Naive thymus-derived CD4-positive, alpha-beta T cell (primary cell): ENCODE measurements around the gene NOM1. TPM values are rescaled to one million over a fixed set of nuclear protein-coding genes. Genes with fewer than 3 reads are reported as not detected.

Source experiments
- ATAC-seq: fragments of 150-1000 bp; cut with Tn5 transposase; 2 replicates; pipeline ENCODE4 v1.10.0; 2021; ENCODE audit warnings: mild to moderate bottlenecking, moderate library complexity
- CTCF ChIA-PET: fragments of 350-600 bp; sonication (Branson Sonifier 250); formaldehyde crosslinking; loops from one replicate; lab custom pipeline; 2021; ENCODE audit warnings: antibody characterized with exemption; lab: Charles Lee
- POLR2A ChIA-PET: fragments of 350-600 bp; sonication (Branson Sonifier 250); formaldehyde crosslinking; loops from one replicate; lab custom pipeline; 2021; ENCODE audit warnings: antibody characterized with exemption, inconsistent platforms; lab: Charles Lee
- DNase-seq, 9 donors: peaks; one replicate each; pipeline versions ENCODE4 v3.0.0 to v3.0.0-alpha.2; 2020 to 2022; ENCODE audit warnings: mixed read lengths in 1 of 9
- H3K27ac ChIP-seq: one replicate; pipeline ENCODE4 v1.7.0; 2013; ENCODE audit warnings: mild to moderate bottlenecking, low read depth, low read length, moderate library complexity
- H3K27me3 ChIP-seq, 2 donors: one replicate each; pipeline ENCODE4 v1.7.0; 2013; ENCODE audit warnings: low read length in 2 of 2, mild to moderate bottlenecking in 2 of 2, moderate library complexity in 2 of 2; ENCODE audit not compliant: control insufficient read depth in 2 of 2, insufficient read depth in 2 of 2
- H3K36me3 ChIP-seq, 3 experiments: 1 replicate in 2 of 3; 2 replicates in 1 of 3; pipeline ENCODE4 v1.7.0; 2013; ENCODE audit warnings: low read length in 3 of 3, mild to moderate bottlenecking in 3 of 3, moderate library complexity in 1 of 3; ENCODE audit not compliant: insufficient read depth in 3 of 3, control insufficient read depth in 2 of 3
- H3K4me1 ChIP-seq, 2 donors: one replicate each; pipeline ENCODE4 v1.7.0; 2013; ENCODE audit warnings: low read length in 2 of 2, mild to moderate bottlenecking in 2 of 2, moderate library complexity in 1 of 2; ENCODE audit not compliant: control insufficient read depth in 2 of 2, insufficient read depth in 2 of 2
- H3K4me3 ChIP-seq: 2 replicates; pipeline ENCODE4 v1.7.0; 2013; ENCODE audit warnings: mild to moderate bottlenecking, low read length
- H3K9me3 ChIP-seq, 3 experiments: 1 replicate in 2 of 3; 2 replicates in 1 of 3; pipeline ENCODE4 v1.7.0; 2013; ENCODE audit warnings: low read length in 3 of 3; ENCODE audit not compliant: control insufficient read depth in 2 of 3
- H3K27ac Mint-ChIP-seq, 9 donors: one replicate each; pipeline ENCODE4 v1.8.0; 2020 to 2022; ENCODE audit warnings: mixed read lengths in 9 of 9, mild to moderate bottlenecking in 8 of 9, moderate library complexity in 5 of 9, inconsistent platforms in 2 of 9
- H3K27me3 Mint-ChIP-seq, 5 donors: one replicate each; pipeline ENCODE4 v1.8.0; 2021 to 2022; ENCODE audit warnings: mixed read lengths in 5 of 5, mild to moderate bottlenecking in 1 of 5
- H3K36me3 Mint-ChIP-seq, 5 donors: one replicate each; pipeline ENCODE4 v1.8.0; 2020 to 2022; ENCODE audit warnings: mixed read lengths in 5 of 5, mild to moderate bottlenecking in 3 of 5, inconsistent platforms in 1 of 5
- H3K4me1 Mint-ChIP-seq, 7 donors: one replicate each; pipeline ENCODE4 v1.8.0; 2020 to 2022; ENCODE audit warnings: mixed read lengths in 7 of 7, mild to moderate bottlenecking in 3 of 7, inconsistent platforms in 1 of 7
- H3K4me3 Mint-ChIP-seq, 10 donors: one replicate each; pipeline ENCODE4 v1.8.0; 2020 to 2022; ENCODE audit warnings: mild to moderate bottlenecking in 10 of 10, mixed read lengths in 10 of 10, moderate library complexity in 6 of 10, inconsistent platforms in 2 of 10
- H3K9me3 Mint-ChIP-seq, 11 donors: one replicate each; pipeline ENCODE4 v1.8.0; 2020 to 2022; ENCODE audit warnings: mixed read lengths in 11 of 11, mild to moderate bottlenecking in 4 of 11, inconsistent platforms in 1 of 11, moderate library complexity in 1 of 11
- intact Hi-C, 2 donors: fragments of 100-400 bp; cut with micrococcal nuclease; formaldehyde crosslinking; loops; one replicate each; pipeline ENCODE4 v1.15.1; 2023
- polyA plus RNA-seq, 2 donors: library from polyadenylated mRNA; unstranded; fragments of 300-500 nt; fragmentation: Illumina TruSeq; gene quantifications; one replicate each; pipeline ENCODE4 v1.2.3, GENCODE V29; 2021
- total RNA-seq, 6 experiments: library from RNA in 5 of 6; stranded (reverse) in 5 of 6; gene quantifications; 1 replicate in 5 of 6; 2 replicates in 1 of 6; pipeline ENCODE4 v1.2.3 and lab custom pipeline; 2021 to 2026

Gene NOM1
- total and polyA plus RNA-seq, 7 experiments from 2014 or later, result 4.2 to 40.7 (median 32.6) TPM

- CTCF ChIA-PET, result no interaction called here
These were observed 39.1 kb downstream of the NOM1 start for GRCh38 chr7:156988343-156989185.

GRCh38 chr7:156989766-156990535, 40.4 kb downstream of the NOM1 start:
- Histone ChIP-seq H3K4me1 (no peaks in the 10 kb centered on the region), H3K27ac (no peak overlapping the region), H3K27me3 (no peaks in the 10 kb centered on the region), H3K36me3 (no peaks in the 10 kb centered on the region), H3K9me3 (no peaks in the 10 kb centered on the region), H3K4me3 (no peak overlapping the region)
- intact Hi-C loops, result no loop called here
- ChIA-PET POLR2A (no interaction called here), CTCF (no interaction called here)
- Mint-ChIP-seq H3K4me1 (no peaks in the 10 kb centered on the region), H3K27ac (no peak overlapping the region), H3K27me3 (peaks cover 11 to 27% (median 25%) of the 10 kb centered on the region in 5 donors), H3K36me3 (peaks cover 0 to 3% (median 0%) of the 10 kb centered on the region in 5 donors), H3K9me3 (no peaks in the 10 kb centered on the region), H3K4me3 (no peak overlapping the region)
- DNase-seq (no peak), ATAC-seq (no peak)

More at GRCh38 chr7:156988343-156989185, 39.1 kb downstream of the NOM1 start:
- Mint-ChIP-seq H3K27ac (no peak overlapping the region), H3K4me3 (no peak overlapping the region), H3K9me3 (no peaks in the 10 kb centered on the region), H3K36me3 (peaks cover 0 to 3% (median 0%) of the 10 kb centered on the region in 5 donors), H3K4me1 (no peaks in the 10 kb centered on the region), H3K27me3 (peaks cover 3 to 18% (median 14%) of the 10 kb centered on the region in 5 donors)
- intact Hi-C loops, result no loop called here
- Histone ChIP-seq H3K27ac (no peak overlapping the region), H3K4me3 (no peak overlapping the region), H3K27me3 (no peaks in the 10 kb centered on the region), H3K4me1 (no peaks in the 10 kb centered on the region), H3K9me3 (no peaks in the 10 kb centered on the region), H3K36me3 (no peaks in the 10 kb centered on the region)
- ATAC-seq (no peak), DNase-seq (no peak)
- POLR2A ChIA-PET, result no interaction called here

- Mint-ChIP-seq H3K36me3 (peaks cover 0 to 5% (median 3%) of the 10 kb centered on the region in 5 donors), H3K27ac (no peak overlapping the region), H3K27me3 (peaks cover 34 to 57% (median 48%) of the 10 kb centered on the region in 5 donors), H3K9me3 (peaks cover 0 to 4% (median 0%) of the 10 kb centered on the region in 11 donors), H3K4me1 (no peaks in the 10 kb centered on the region), H3K4me3 (no peak overlapping the region)
- ChIA-PET POLR2A (no interaction called here), CTCF (no interaction called here)
- DNase-seq (no peak), ATAC-seq (no peak)
- no peaks in the 10 kb centered on the region for H3K36me3 ChIP-seq
- no peaks in the 10 kb centered on the region for H3K27me3 ChIP-seq
- no peak overlapping the region for H3K4me3 ChIP-seq
- intact Hi-C loops, result no loop called here
- H3K4me1 ChIP-seq, result no peaks in the 10 kb centered on the region
- no peaks in the 10 kb centered on the region for H3K9me3 ChIP-seq
- no peak overlapping the region for H3K27ac ChIP-seq
These were observed 43.8 kb downstream of the NOM1 start for GRCh38 chr7:156993021-156993924.

- peaks cover 0 to 5% (median 0%) of the 10 kb centered on the region in 5 donors for H3K36me3 Mint-ChIP-seq
- H3K27me3 Mint-ChIP-seq, result peaks cover 40 to 63% (median 54%) of the 10 kb centered on the region in 5 donors
- ChIA-PET POLR2A (no interaction called here), CTCF (no interaction called here)
- peaks cover 0 to 4% (median 0%) of the 10 kb centered on the region in 11 donors for H3K9me3 Mint-ChIP-seq
- no peak overlapping the region for H3K27ac ChIP-seq
- no peak for DNase-seq
- no peaks in the 10 kb centered on the region for H3K4me1 ChIP-seq
- no peak for ATAC-seq
- no peak overlapping the region for H3K27ac Mint-ChIP-seq
- peaks cover 0 to 4% (median 0%) of the 10 kb centered on the region in 7 donors for H3K4me1 Mint-ChIP-seq
- H3K36me3 ChIP-seq, result no peaks in the 10 kb centered on the region
- peaks cover 0 to under 1% of the 10 kb centered on the region in 2 donors for H3K27me3 ChIP-seq
- no peak overlapping the region for H3K4me3 Mint-ChIP-seq
- H3K4me3 ChIP-seq, result no peak overlapping the region
- intact Hi-C loops, result no loop called here
- no peaks in the 10 kb centered on the region for H3K9me3 ChIP-seq
These were observed 44.4 kb downstream of the NOM1 start for GRCh38 chr7:156993925-156994235.

GRCh38 chr7:156994417-156994816, 44.9 kb downstream of the NOM1 start:
- H3K4me1 ChIP-seq, result no peaks in the 10 kb centered on the region
- ChIA-PET CTCF (no interaction called here), POLR2A (no interaction called here)
- Mint-ChIP-seq H3K27me3 (peaks cover 45 to 69% (median 59%) of the 10 kb centered on the region in 5 donors), H3K27ac (no peak overlapping the region), H3K36me3 (peaks cover 0 to 5% (median 0%) of the 10 kb centered on the region in 5 donors), H3K4me3 (no peak overlapping the region), H3K9me3 (peaks cover 0 to 4% (median 0%) of the 10 kb centered on the region in 11 donors), H3K4me1 (peaks cover 0 to 9% (median 4%) of the 10 kb centered on the region in 7 donors)
- DNase-seq, result no peak
- H3K4me3 ChIP-seq, result no peak overlapping the region
- H3K36me3 ChIP-seq, result no peaks in the 10 kb centered on the region
- intact Hi-C loops, result no loop called here
- no peak overlapping the region for H3K27ac ChIP-seq
- H3K27me3 ChIP-seq, result peaks cover 4% of the 10 kb centered on the region in 2 donors
- H3K9me3 ChIP-seq, result no peaks in the 10 kb centered on the region
- no peak for ATAC-seq
